Measurements from ENCODE around the gene IL36RN. TPM values are rescaled to one million over a fixed set of nuclear protein-coding genes. Genes with fewer than 3 reads are reported as not detected.

The IL36RN gene
- total and polyA plus RNA-seq, 2 of the 13 experiments (the other 11 are each of a cell fraction or from before 2014, with no cell fraction given), result not detected

GRCh38 chr2:113104054-113104611 is 45.1 kb downstream of the IL36RN start (continued):
- TF ChIP-seq ZHX1 (CRISPR knock-in tag; IDR thresholded peaks at IDR 0.05; ENCODE audit: low read depth) (no peak), ZSCAN12 (CRISPR knock-in tag; IDR thresholded peaks at IDR 0.05) (no peak), ZNF850 (CRISPR knock-in tag; conservative IDR thresholded peaks at IDR 0.05) (no peak), ZNF639 (CRISPR knock-in tag; conservative IDR thresholded peaks at IDR 0.05) (no peak), ELF4 (CRISPR knock-in tag; IDR thresholded peaks at IDR 0.05; ENCODE audit: borderline replicate concordance) (no peak)

GRCh38 chr2:113105047-113105785 is 46.2 kb downstream of the IL36RN start:
- no peak overlapping the region for H3K4me2 ChIP-seq (ENCODE audit: low read depth, low read length)
- H2AFZ ChIP-seq (ENCODE audit: low read length), result no peak overlapping the region
- intact Hi-C loops (cut with micrococcal nuclease; ENCODE audit: unreplicated experiment) (no loop called here), in situ Hi-C loops (cut with HindIII; ENCODE audit: extremely low pct_ligation_motif_present, low pct_unique_long_range_greater_than_20kb) (no loop called here)
- POLR2A ChIA-PET, result interaction anchor here (1.7 to 1.9 kb wide), 2 partner anchors 9 to 17 kb away, joined by 4 to 5 read pairs; no protein-coding TSS in a partner anchor
- H3K27me3 ChIP-seq (ENCODE audit: control insufficient read depth in 1 of 2, insufficient read depth in 2 of 2, low read length in 2 of 2), result peaks cover 0 to 19% of the 10 kb centered on the region in 2 experiments; a peak in 3 of 5 replicates
- CTCF ChIA-PET (ENCODE audit: low intra/inter-chr PET ratio, low total read pairs), result no interaction called here
- peak; percentile 90 for TF ChIP-seq ATF7 (IDR thresholded peaks at IDR 0.05)
- TF ChIP-seq ATF7 (CRISPR knock-in tag; IDR thresholded peaks at IDR 0.05), result no peak
- TF ChIP-seq CREB1 (IDR thresholded peaks at IDR 0.05), result peak; percentile 94
- no peak for TF ChIP-seq CREB1 (CRISPR knock-in tag; IDR thresholded peaks at IDR 0.05)
- peak; percentile 20; the same call in 1 of the 2 replicates for TF ChIP-seq FOSL2 (CRISPR knock-in tag; IDR thresholded peaks at IDR 0.05)
- no peak for TF ChIP-seq PCBP1 (IDR thresholded peaks at IDR 0.05; ENCODE audit: borderline replicate concordance, low read depth, low read length)
- H4K20me1 ChIP-seq (ENCODE audit: insufficient read depth, low read length), result no peaks in the 10 kb centered on the region
- H3K36me3 ChIP-seq (replicated peaks in 1 of 2; ENCODE audit: control insufficient read depth in 1 of 2, insufficient read depth in 2 of 2, low read length in 2 of 2), result no peaks in the 10 kb centered on the region
- ATAC-seq, result no peak
- no peaks in the 10 kb centered on the region for H3K9me3 ChIP-seq (ENCODE audit: low read length)
- 23% methylated on average over 6 of the region's 6 CpGs for WGBS (ENCODE audit: low lambda C conversion rate)
- no TSS peak for BruUV-seq (replicated peaks)
- DNase-seq (ENCODE audit: low spot score), result no peak
- H3K79me2 ChIP-seq (ENCODE audit: insufficient read depth, low read length), result no peaks in the 10 kb centered on the region
- H3K9ac ChIP-seq (ENCODE audit: insufficient read depth, low read depth, low read length), result no peak overlapping the region
- no peak overlapping the region for H3K4me3 ChIP-seq (replicated peaks in 1 of 3; ENCODE audit: insufficient read depth in 1 of 3, low read depth in 2 of 3, low read length in 3 of 3)
- no peak for FAIRE-seq
- H3K4me1 ChIP-seq (ENCODE audit: insufficient read depth, low read length), result no peaks in the 10 kb centered on the region
- H3K27ac ChIP-seq (ENCODE audit: extremely low read length, insufficient read depth, low read length), result no peak overlapping the region

Data from HepG2 (cell line).